Skeletal muscle satellite cell (primary cell): ENCODE results near the gene LTBR.
A peak's percentile ranks its signal among the peaks of the same experiment; 100 is the strongest.

Source experiments
- H3K27me3 ChIP-seq: 2 replicates; pipeline ENCODE4 v1.7.0; 2013; ENCODE audit warnings: low read length; ENCODE audit not compliant: control insufficient read depth, insufficient read depth
- H3K36me3 ChIP-seq: 2 replicates; pipeline ENCODE4 v1.7.0; 2013; ENCODE audit warnings: mild to moderate bottlenecking, control low read depth, low read length; ENCODE audit not compliant: insufficient read depth
- H3K4me1 ChIP-seq: 2 replicates; pipeline ENCODE4 v1.7.0; 2013; ENCODE audit warnings: low read length; ENCODE audit not compliant: control insufficient read depth, insufficient read depth
- H3K4me2 ChIP-seq: 2 replicates; pipeline ENCODE4 v1.7.0; 2013; ENCODE audit warnings: mild to moderate bottlenecking, low read length
- H3K4me3 ChIP-seq: 2 replicates; pipeline ENCODE4 v1.7.0; 2013; ENCODE audit warnings: low read length
- H3K9ac ChIP-seq: 2 replicates; pipeline ENCODE4 v1.7.0; 2013; ENCODE audit warnings: mild to moderate bottlenecking, low read depth, low read length, moderate library complexity
- H3K9me3 ChIP-seq: replicated peaks from 2 replicates; pipeline ENCODE4 v1.7.0; 2013; ENCODE audit warnings: mild to moderate bottlenecking, control low read depth, low read length

LTBR gene

DNA sequence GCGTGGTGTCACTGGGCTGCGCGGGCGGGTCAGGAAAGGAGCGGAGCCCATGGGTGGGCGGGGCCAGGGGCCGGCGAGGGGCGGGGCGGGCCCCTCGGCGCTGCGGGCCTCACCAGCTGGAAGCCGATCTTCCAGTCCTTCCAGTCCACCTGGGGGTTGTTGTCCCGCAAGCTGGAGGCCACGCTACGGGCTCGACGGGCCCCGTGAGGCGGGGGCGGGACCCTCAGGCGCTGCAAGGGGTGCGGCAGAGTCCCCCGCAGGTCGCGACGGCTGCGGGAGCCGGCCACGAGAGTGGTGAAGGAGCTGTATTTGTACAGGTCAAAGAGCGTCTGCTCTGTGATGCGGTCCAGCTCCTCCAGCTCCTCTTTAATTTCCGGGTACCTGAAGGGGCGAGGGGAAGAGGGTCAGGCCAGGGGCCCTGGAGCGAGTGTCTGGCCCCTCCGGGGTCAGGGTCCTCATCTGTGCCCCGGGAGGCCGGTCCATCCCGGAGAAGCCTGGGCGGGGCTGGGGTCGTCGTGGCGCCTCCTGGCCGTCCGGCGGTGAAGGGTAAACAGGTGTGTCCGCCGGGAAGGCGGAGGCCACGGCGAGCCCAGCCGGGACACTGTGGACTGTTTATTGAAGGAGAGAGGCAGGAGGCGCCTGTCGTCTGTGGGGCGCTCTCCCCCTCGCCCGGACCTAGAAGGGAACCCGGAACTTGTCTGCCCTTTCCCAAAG is 20.5 kb upstream of the LTBR start:
- peak overlapping the region; percentile 90 for H3K4me2 ChIP-seq
- H3K9ac ChIP-seq = peak overlapping the region; percentile 80
- no peaks in the 10 kb centered on the region for H3K36me3 ChIP-seq
- H3K27me3 ChIP-seq = no peaks in the 10 kb centered on the region
- no peaks in the 10 kb centered on the region for H3K9me3 ChIP-seq
- peaks cover 25% of the 10 kb centered on the region for H3K4me1 ChIP-seq
- peak overlapping the region; percentile 74 for H3K4me3 ChIP-seq

DNA sequence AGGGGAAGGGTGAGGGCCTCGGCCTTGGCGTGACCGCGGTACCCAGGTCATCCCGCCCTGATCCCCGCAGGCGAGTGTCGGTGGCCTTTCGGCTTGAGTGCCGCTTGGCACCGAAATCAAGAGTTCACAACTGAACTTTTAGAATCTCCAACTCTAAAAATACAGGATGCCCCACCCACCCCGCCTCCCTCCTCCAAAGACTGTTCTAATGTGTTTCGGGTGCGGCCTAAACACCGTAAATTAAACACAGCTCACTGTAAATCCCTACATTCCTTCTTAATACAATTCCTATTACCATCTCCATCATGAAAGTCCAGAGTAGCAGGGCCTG is 20.0 kb upstream of the LTBR start:
- Histone ChIP-seq H3K27me3 (no peaks in the 10 kb centered on the region), H3K4me2 (peak overlapping the region; percentile 90), H3K9ac (peak overlapping the region; percentile 80), H3K4me1 (peaks cover 25% of the 10 kb centered on the region), H3K9me3 (no peaks in the 10 kb centered on the region), H3K36me3 (no peaks in the 10 kb centered on the region), H3K4me3 (peak overlapping the region; percentile 74)

DNA sequence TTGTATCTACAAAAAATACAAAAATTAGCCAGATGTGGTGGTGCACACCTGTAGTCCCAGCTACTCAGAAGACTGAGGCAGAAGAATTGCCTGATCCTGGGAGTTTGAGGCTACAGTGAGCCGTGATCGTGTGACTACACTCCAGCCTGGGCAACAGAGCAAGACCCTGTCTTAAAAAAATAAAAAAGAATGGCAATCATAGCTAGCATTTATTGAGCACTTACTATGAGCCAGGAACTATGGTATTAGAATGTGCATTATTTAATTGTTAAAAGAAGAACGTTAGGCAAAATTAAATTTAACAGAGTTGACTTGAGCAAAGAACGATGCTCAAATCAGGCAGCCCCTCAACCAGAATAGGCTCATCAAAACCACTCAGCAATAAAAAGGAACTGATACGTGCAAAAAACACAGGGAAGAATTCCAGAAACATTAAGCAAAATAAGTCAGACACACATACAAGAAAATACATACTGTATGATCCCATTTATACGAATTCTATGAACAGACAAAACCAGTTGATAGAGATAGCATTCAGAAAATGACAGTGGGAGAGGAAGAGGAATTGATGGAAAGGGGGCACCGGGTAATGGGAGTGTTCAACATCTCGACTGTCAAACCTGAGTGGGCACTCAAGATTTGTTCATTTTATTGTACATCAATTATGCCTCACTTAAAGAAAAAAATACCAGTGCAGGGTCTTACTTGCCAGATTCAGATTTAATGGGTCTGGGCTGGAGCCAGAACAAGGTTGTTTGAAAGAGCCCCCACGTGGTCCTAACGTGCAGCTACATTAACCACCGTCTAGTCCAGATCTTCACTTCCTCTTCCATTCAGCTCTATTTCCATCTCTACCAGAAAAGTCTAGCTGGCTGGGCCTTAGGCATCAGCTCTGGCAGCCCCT is 16.6 kb upstream of the LTBR start:
- H3K36me3 ChIP-seq = no peaks in the 10 kb centered on the region
- peaks cover 37% of the 10 kb centered on the region for H3K4me1 ChIP-seq
- H3K4me2 ChIP-seq = no peak overlapping the region
- no peak overlapping the region for H3K9ac ChIP-seq
- no peaks in the 10 kb centered on the region for H3K27me3 ChIP-seq
- H3K9me3 ChIP-seq = no peaks in the 10 kb centered on the region
- H3K4me3 ChIP-seq = no peak overlapping the region

DNA sequence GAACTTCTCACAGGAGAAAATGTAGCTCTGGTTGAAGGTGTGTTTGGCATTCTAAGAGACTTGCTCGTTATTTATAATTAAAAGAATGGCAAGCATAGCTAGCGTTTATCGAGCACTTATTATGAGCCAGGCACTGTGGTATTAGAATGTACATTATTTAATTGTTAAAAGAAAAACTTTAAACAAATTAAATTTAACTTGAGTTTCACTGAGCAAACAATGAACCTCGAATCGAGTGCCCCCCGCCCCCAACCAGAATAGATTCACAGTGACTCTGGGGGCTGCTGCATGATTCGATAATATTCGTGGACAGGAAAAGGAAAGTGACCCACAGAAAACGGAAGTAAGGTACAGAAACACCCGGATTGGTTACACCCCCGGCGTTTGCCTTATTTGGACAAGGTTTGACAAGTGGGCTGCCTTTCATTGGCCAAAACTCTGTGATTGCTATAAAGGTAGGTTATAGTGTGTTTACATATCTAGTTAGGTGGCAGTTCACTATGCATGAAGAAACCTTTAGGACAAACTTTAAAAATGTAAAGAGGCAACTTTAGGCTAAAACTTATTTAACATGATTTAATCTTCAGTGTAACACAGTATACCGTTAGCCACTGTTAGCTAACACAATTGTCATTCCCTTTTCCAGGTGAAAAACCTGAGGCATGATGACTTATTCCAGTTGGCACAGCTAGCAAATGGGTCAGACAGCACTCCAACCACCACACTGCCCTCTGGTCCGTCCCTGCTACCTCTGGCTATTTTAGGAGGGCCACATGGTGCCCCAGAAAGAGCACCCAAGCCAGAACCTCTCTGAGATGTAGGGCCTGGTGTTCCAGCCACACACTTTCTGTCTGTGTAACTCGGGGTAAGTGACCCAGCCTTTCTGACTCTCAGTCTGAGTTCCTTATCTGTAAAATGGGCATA is 15.7 kb upstream of the LTBR start:
- H3K4me1 ChIP-seq = peaks cover 43% of the 10 kb centered on the region
- no peaks in the 10 kb centered on the region for H3K36me3 ChIP-seq
- no peak overlapping the region for H3K4me3 ChIP-seq
- H3K4me2 ChIP-seq = no peak overlapping the region
- H3K27me3 ChIP-seq = no peaks in the 10 kb centered on the region
- no peaks in the 10 kb centered on the region for H3K9me3 ChIP-seq
- H3K9ac ChIP-seq = no peak overlapping the region

DNA sequence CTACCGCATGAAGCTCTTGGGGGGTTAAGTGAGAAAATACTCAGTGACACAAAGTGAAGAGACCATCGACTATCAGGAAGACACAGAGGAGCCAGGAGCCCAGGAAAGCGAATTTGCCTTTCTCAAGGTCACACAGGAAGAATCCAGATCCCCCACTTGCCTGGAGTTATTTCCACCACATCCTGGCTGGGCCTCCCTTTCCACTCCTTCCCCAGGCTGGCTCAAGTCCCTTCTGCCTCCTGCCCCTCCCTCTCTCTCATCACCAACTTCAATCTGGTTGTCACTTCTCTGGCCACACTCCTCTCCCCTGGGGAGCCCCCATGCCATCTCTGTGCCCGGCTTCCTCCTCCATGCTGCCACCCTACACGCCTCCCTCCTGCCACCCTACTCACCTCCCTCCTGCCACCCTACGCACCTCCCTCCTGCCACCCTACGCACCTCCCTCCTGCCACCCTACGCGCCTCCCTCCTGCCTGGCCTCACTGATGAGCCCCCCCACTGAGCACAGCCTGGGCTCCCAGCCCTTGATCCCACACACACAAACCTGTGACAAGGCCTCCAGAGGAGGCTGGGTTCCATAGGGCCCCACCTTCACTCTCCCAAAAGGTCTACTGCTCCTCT is 14.9 kb upstream of the LTBR start:
- Histone ChIP-seq H3K36me3 (no peaks in the 10 kb centered on the region), H3K9ac (no peak overlapping the region), H3K4me1 (peaks cover 44% of the 10 kb centered on the region), H3K27me3 (no peaks in the 10 kb centered on the region), H3K4me3 (no peak overlapping the region), H3K4me2 (no peak overlapping the region), H3K9me3 (no peaks in the 10 kb centered on the region)

DNA sequence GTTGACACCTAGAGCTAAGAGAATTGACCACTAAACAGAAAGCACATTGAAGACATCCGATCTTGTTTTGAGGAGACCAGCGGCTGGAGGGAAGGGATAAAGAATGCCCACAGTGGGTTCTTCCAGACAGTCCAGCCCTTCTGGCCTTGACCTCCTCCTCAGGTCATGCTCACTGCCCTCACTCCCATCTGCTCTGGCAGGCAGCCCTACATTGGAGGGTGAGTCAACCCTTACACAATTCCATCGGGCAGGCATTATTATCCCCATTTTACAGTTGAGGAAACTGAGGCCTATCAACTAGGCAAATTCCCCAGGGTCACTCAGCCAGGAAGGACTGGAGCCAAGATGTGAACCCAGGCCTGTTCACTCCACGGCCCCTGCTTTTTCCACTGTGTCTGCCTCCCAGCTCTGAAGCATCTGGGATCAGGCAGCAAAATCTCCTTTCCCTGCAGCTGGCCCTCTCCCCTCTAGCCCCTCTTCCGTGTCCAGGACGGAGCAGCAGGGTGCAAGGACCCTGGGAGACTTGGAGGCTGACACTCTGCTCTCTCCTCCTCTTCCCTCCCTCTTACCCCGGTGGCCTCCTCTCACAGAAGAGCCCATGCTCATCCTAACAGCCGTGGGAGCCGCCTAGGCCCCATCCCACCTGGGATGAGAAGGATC is 13.9 kb upstream of the LTBR start:
- H3K36me3 ChIP-seq = no peaks in the 10 kb centered on the region
- peaks cover 43% of the 10 kb centered on the region for H3K4me1 ChIP-seq
- H3K27me3 ChIP-seq = no peaks in the 10 kb centered on the region
- no peak overlapping the region for H3K9ac ChIP-seq
- no peak overlapping the region for H3K4me2 ChIP-seq
- no peak overlapping the region for H3K4me3 ChIP-seq
- H3K9me3 ChIP-seq = no peaks in the 10 kb centered on the region

DNA sequence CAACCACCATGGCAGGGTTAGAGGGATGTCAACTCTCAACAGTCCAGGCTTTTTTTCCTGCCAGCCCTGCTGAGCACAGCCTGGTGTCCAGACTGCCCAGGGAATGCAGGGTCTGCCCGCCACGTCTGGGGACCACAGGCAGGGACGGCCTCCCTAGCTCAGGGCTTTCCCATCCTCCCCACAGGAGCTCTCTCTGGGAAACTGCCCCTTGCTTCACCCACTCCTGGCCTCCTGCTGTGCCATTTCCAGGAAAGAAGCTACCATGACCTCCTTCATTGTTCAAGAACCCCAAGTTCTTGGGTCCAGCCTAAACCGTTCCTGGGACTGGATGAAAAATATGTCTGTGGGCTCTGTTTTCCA is 13.4 kb upstream of the LTBR start:
- peaks cover 48% of the 10 kb centered on the region for H3K4me1 ChIP-seq
- no peaks in the 10 kb centered on the region for H3K36me3 ChIP-seq
- H3K9me3 ChIP-seq = no peaks in the 10 kb centered on the region
- no peaks in the 10 kb centered on the region for H3K27me3 ChIP-seq
- H3K4me2 ChIP-seq = peak overlapping the region; percentile 48
- no peak overlapping the region for H3K9ac ChIP-seq
- no peak overlapping the region for H3K4me3 ChIP-seq

DNA sequence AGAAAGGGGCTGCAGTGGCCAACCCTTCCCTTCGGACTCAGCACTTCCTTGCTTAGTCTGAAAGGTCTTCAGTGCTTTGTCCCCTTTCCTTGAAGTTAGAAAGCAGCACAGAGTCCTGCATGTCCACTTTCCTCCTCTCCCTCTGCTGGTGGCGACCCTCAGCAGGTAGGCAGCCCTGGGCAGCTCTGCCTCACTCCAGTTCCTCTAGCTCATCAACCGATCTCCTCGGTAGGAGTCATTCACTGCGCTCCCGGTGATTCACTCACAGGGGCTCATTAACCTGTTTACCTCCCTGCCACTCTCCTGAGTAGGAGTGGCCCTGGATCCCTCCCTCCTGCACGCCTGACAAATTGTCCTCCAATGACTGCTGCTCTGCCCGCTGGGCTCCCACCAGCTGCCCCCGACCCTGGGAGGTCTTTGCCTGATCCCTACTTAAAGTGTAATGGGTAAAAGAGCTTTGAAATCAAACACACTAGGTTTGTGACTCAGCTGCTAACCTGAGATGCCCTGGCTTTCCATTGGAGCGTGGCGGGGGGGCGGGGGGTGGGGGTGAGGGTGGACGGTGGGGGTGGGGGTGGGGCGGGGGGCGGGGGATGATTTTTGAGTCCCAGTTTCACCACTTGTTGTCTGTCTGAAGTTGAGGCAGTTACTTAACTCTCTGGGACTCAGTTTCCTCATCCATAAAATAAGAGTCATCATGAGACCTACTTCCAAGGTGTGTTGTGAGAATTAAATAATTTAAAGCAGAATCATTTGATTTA is 12.8 kb upstream of the LTBR start:
- Histone ChIP-seq H3K36me3 (no peaks in the 10 kb centered on the region), H3K4me2 (peak overlapping the region; percentile 48), H3K9me3 (no peaks in the 10 kb centered on the region), H3K9ac (no peak overlapping the region), H3K4me3 (no peak overlapping the region), H3K27me3 (no peaks in the 10 kb centered on the region), H3K4me1 (peaks cover 54% of the 10 kb centered on the region)

DNA sequence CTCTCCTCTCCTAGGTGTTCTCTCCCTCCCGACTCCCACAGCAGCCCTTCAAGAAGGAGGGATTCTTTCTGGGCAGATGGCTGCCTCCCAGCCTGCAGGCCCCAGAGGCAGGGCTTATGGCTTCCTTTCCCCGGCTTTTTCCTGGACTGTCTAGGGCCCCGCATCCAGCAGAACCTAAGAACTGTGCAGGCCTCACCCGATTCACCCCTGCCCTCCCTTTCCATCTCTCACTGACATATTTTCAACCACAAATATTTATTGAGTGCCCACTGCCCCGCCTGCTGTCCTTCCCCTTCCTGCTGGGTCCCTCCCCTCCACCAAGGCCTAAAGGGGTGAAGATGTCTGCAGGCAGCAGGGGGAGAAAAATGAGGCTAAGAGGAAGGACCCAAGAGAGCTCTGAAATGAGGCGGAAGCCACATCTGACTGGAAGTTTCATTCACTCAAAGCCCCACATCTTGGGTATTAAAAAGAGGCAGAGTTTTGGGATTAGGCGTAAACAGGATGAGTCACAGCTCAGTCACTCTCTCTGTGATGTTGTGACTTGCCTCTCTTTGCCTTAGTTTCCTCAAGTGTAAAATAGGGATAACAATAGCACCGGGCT is 11.5 kb upstream of the LTBR start:
- Histone ChIP-seq H3K4me1 (peaks cover 68% of the 10 kb centered on the region), H3K4me2 (peak overlapping the region; percentile 74), H3K4me3 (no peak overlapping the region)

More for the DNA sequence above, 11.5 kb upstream of the LTBR start:
- no peaks in the 10 kb centered on the region for H3K27me3 ChIP-seq
- H3K9ac ChIP-seq = peak overlapping the region; percentile 72
- H3K9me3 ChIP-seq = no peaks in the 10 kb centered on the region
- H3K36me3 ChIP-seq = no peaks in the 10 kb centered on the region
